Measurements from ENCODE around the gene FASTKD1. TPM values are rescaled to one million over a fixed set of nuclear protein-coding genes. Genes with fewer than 3 reads are reported as not detected.

The FASTKD1 gene
- total RNA-seq, 1 donor from 2014 or later = 14.0 TPM

DNA sequence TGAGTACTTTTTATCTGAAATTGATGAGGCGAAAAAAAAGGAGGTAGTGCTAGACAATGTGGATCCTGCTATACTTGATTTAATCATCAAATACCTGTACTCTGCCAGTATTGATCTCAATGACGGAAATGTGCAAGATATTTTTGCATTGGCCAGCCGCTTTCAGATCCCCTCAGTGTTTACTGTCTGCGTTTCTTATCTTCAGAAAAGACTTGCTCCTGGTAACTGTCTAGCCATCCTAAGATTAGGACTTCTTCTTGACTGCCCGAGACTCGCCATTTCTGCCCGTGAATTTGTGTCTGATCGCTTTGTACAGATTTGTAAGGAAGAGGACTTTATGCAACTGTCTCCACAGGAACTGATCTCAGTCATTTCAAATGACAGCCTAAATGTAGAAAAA lies 63.7 kb downstream of the FASTKD1 start:
- no peak for DNase-seq (ENCODE audit: low read depth in 2 of 2)

GRCh38 chr2:169509298-169509885 lies 64.3 kb downstream of the FASTKD1 start, which contains the start of gene KLHL41:
Gene KLHL41 (plus strand): TSS chr2:169509702. CDS start chr2:169509779, 77 bp downstream.
- peak in 1 of 2 donors; percentile 7 for DNase-seq (ENCODE audit: low read depth in 2 of 2)

DNA sequence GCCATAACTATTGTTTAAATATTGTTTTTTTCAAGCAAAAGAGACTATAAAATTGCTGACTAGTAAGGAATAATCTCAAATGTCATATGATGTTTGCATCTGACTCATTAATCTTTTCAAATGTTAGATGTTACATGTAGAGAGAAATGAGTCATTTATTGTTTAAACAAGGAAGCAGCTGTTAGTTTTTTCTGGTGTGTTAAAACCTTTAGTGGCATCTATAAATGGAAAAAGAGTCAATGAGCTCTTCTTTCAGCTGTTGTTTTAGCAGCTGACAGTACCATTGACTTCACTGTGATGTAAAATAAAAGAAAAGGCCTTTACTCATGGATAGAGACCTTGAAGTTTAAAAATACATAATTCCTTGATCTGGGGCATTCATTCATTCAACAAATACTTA lies 66.0 kb downstream of the FASTKD1 start:
- peak; percentile 85 to 93 for DNase-seq (ENCODE audit: low read depth in 2 of 2)

- no peak for DNase-seq (ENCODE audit: low read depth in 2 of 2)
These were observed 69.0 kb downstream of the FASTKD1 start for GRCh38 chr2:169504651-169505050.

GRCh38 chr2:169495310-169495928 lies 78.2 kb downstream of the FASTKD1 start:
- no peak for DNase-seq (ENCODE audit: low read depth in 2 of 2)

DNA sequence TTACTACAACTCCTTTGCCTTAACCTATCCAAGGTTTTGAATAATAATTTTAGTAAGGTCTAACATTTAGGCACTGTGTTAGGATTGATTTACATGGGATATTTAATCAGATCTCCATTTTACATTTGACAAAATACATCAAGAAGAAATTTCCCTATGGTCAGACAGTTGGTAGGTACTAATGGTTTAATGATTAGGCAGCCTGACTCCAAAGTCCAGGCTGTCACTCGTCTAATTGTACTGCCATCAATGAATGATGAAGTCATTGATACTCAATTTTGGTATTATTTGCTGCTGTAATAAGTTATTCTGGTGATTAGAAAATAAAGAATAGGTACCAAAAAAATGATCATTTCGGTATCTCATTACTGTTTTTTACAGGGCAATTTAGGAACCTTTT lies 80.3 kb downstream of the FASTKD1 start:
- DNase-seq (ENCODE audit: low read depth in 2 of 2) = no peak

DNA sequence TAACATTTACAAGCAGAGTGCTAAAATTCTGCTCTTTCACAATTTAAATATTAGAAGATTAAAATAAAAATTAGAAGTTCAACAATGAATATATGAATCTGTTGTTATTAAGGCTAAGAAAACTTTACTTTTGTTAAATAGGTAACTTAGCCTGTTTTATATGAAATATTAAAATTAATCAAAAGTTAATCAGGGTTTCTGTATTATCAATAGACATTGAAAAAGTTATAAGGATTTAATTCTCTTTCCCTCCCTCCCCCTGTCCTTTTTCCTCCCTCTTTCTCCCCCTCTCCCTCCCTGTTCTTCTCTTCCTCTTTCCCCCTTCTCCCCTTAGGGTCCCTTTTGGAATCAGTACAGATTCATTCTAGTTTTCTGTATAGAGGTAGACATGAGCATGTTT lies 82.3 kb downstream of the FASTKD1 start:
- DNase-seq (ENCODE audit: low read depth in 2 of 2) = no peak

DNA sequence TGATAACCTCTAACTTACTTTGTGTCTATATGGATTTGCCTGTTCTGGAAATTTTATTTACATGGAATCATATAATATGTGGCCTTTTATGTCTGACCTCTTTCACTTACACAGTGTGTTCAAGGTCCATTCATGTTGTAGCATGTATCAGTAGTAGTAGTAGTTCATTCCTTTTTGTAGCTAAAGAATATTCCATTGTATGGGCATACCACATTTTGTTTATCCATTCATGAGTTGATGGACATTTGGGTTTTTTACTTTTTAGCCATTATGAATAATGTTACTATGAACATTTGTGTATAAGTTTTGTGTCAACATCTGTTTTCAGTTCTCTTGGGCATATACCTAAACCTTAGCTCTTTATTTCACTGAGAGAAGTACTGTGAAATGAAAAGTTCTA lies 82.8 kb downstream of the FASTKD1 start:
- DNase-seq (ENCODE audit: low read depth in 2 of 2) = no peak

GRCh38 chr2:169486487-169486886 lies 87.2 kb downstream of the FASTKD1 start:
- no peak for DNase-seq (ENCODE audit: low read depth in 2 of 2)

- DNase-seq (ENCODE audit: low read depth in 2 of 2) = no peak
These were observed 88.0 kb downstream of the FASTKD1 start for GRCh38 chr2:169485650-169486138.

- no peak for DNase-seq (ENCODE audit: low read depth in 2 of 2)
These were observed 93.6 kb downstream of the FASTKD1 start for GRCh38 chr2:169480079-169480465.

Other genes with a start within 250 kb of the FASTKD1 start
- under 0.01 TPM in 1 of 2 replicates, not detected in the other for gene LRP2, start 211.3 kb downstream of the FASTKD1 start, total RNA-seq
- 1.4 and 1.6 TPM in 2 replicates for gene BBS5, start 94.4 kb downstream of the FASTKD1 start, total RNA-seq
- under 0.01 and 0.13 TPM in 2 replicates for gene KLHL41, start 64.2 kb downstream of the FASTKD1 start, total RNA-seq
- 14.6 and 16.3 TPM in 2 replicates for gene PPIG, start 10.5 kb upstream of the FASTKD1 start, total RNA-seq
- not detected in 2 replicates for gene CFAP210, start 120.5 kb upstream of the FASTKD1 start, total RNA-seq
- gene PHOSPHO2, start 120.6 kb upstream of the FASTKD1 start, total RNA-seq = 1.7 and 2.5 TPM in 2 replicates
- 19.1 and 25.9 TPM in 2 replicates for gene KLHL23, start 160.0 kb upstream of the FASTKD1 start, total RNA-seq
- 49.9 and 72.3 TPM in 2 replicates for gene SSB, start 225.0 kb upstream of the FASTKD1 start, total RNA-seq